K562 (cell line): ENCODE results near the gene PTPN7. TPM values are rescaled to one million over a fixed set of nuclear protein-coding genes. Genes with fewer than 3 reads are reported as not detected.

Source experiments
- ARID2 ChIP-seq: fragments of 450-650 bp; IDR thresholded peaks from 2 replicates; pipeline ENCODE4 v1.6.1; 2017; ENCODE audit warnings: antibody characterized with exemption, mild to moderate bottlenecking
- ATF6 ChIP-seq: sonication (generic); formaldehyde crosslinking; IDR thresholded peaks from 2 replicates; pipeline ENCODE4 v1.4.0; 2020; ENCODE audit warnings: mild to moderate bottlenecking, missing genetic modification reagents
- E2F6 ChIP-seq, 2 experiments: IDR thresholded peaks; 2 replicates each; pipeline ENCODE4 v1.6.1; 2011; ENCODE audit warnings: borderline replicate concordance in 1 of 2, control low read depth in 1 of 2, low read depth in 1 of 2, low read length in 1 of 2, mild to moderate bottlenecking in 1 of 2, mixed read lengths in 1 of 2, moderate library complexity in 1 of 2; ENCODE audit not compliant: insufficient read depth in 1 of 2, insufficient read length in 1 of 2, poor library complexity in 1 of 2, severe bottlenecking in 1 of 2; ENCODE audit errors: extremely low read depth in 1 of 2
- EGR1 ChIP-seq: fragments of 450-650 bp; conservative IDR thresholded peaks from 2 replicates; pipeline ENCODE4 v1.6.1; 2017; ENCODE audit warnings: mild to moderate bottlenecking
- ELF2 ChIP-seq: fragments of 250-450 bp; sonication (Bioruptor Pico); IDR thresholded peaks from 2 replicates; pipeline ENCODE4 v1.5.0; 2021; ENCODE audit warnings: mild to moderate bottlenecking
- HDAC3 ChIP-seq: fragments of 450-650 bp; IDR thresholded peaks from 2 replicates; pipeline ENCODE4 v1.6.1; 2018; ENCODE audit warnings: borderline replicate concordance, mild to moderate bottlenecking, moderate library complexity; ENCODE audit not compliant: partially characterized antibody
- HNRNPLL ChIP-seq: fragments of 200-400 bp; formaldehyde crosslinking; IDR thresholded peaks from 2 replicates; pipeline ENCODE4 v1.6.1; 2017; ENCODE audit warnings: low read length, low read depth, mild to moderate bottlenecking; ENCODE audit not compliant: poor library complexity, severe bottlenecking
- KLF16 ChIP-seq: IDR thresholded peaks from 2 replicates; pipeline ENCODE4 v1.6.1; 2016; ENCODE audit warnings: antibody characterized with exemption
- MYBL2 ChIP-seq, 2 experiments: fragments of 450-650 bp in 1 of 2; sonication (generic) in 1 of 2; formaldehyde crosslinking in 1 of 2; IDR thresholded peaks; 2 replicates each; pipeline versions ENCODE4 v1.6.1 to v1.8.1; 2017 to 2022; ENCODE audit warnings: borderline replicate concordance in 1 of 2, inconsistent platforms in 1 of 2, low read depth in 1 of 2, mild to moderate bottlenecking in 1 of 2, missing genetic modification reagents in 1 of 2, moderate library complexity in 1 of 2
- NFIC ChIP-seq: fragments of 450-650 bp; IDR thresholded peaks from 2 replicates; pipeline ENCODE4 v1.6.1; 2017; ENCODE audit warnings: mild to moderate bottlenecking, inconsistent platforms
- OTX1 ChIP-seq: fragments of 450-650 bp; formaldehyde crosslinking; IDR thresholded peaks from 2 replicates; pipeline ENCODE4 v1.4.0; 2022; ENCODE audit warnings: mild to moderate bottlenecking
- RBFOX2 ChIP-seq: fragments of 200-400 bp; formaldehyde crosslinking; IDR thresholded peaks from 2 replicates; pipeline ENCODE4 v1.6.1; 2017; ENCODE audit warnings: low read depth, mild to moderate bottlenecking, low read length, moderate library complexity
- RBM25 ChIP-seq: fragments of 200-400 bp; formaldehyde crosslinking; IDR thresholded peaks from 2 replicates; pipeline ENCODE4 v1.6.1; 2018; ENCODE audit warnings: low read length, low read depth, moderate library complexity; ENCODE audit not compliant: severe bottlenecking
- RNF219 ChIP-seq: fragments of 250-450 bp; sonication (Bioruptor Pico); IDR thresholded peaks from 2 replicates; pipeline ENCODE4 v1.5.0; 2022; ENCODE audit warnings: mild to moderate bottlenecking
- SPI1 ChIP-seq: IDR thresholded peaks from 2 replicates; pipeline ENCODE4 v1.6.1; 2011; ENCODE audit warnings: low read depth, low read length, control low read depth, borderline replicate concordance
- SUPT5H ChIP-seq: fragments of 450-650 bp; IDR thresholded peaks from 2 replicates; pipeline ENCODE4 v1.6.1; 2016
- TCF15 ChIP-seq: fragments of 250-450 bp; sonication (Bioruptor Pico); IDR thresholded peaks from 2 replicates; pipeline ENCODE4 v1.8.0; 2022; ENCODE audit warnings: moderate library complexity, mild to moderate bottlenecking, inconsistent platforms
- ZFX ChIP-seq: sonication (generic); formaldehyde crosslinking; IDR thresholded peaks from 2 replicates; pipeline ENCODE4 v1.8.0; 2022; ENCODE audit warnings: mild to moderate bottlenecking, missing genetic modification reagents, moderate library complexity
- ZNF589 ChIP-seq: fragments of 200-800 bp; sonication (Bioruptor generic); IDR thresholded peaks from 2 replicates; pipeline ENCODE4 v1.6.1; 2016; ENCODE audit warnings: low read depth, missing genetic modification characterization, missing compliant biosample characterization
- ZNF639 ChIP-seq, 2 experiments: fragments of 200-800 bp in 1 of 2; sonication (Bioruptor generic) in 1 of 2; sonication (generic) in 1 of 2; formaldehyde crosslinking in 1 of 2; IDR thresholded peaks in 1 of 2; conservative IDR thresholded peaks in 1 of 2; 2 replicates each; pipeline versions ENCODE4 v1.5.0 to v1.6.1; 2016 to 2020; ENCODE audit warnings: missing compliant biosample characterization in 1 of 2, missing genetic modification characterization in 1 of 2, missing genetic modification reagents in 1 of 2
- polyA plus RNA-seq, 8 experiments: library from polyadenylated mRNA; depleted of rRNA in 4 of 8; stranded (reverse) in 5 of 8; unstranded in 3 of 8; fragments of >200 nt; fragmentation: Nextera tagmentation in 2 of 8; fragmentation: Illumina TruSeq in 1 of 8; extraction: Ambion mirVana in 2 of 8; extraction: Trizol in 1 of 8; gene quantifications; 2 replicates each; pipeline versions ENCODE4 v1.2.1 to v1.2.3, GENCODE V29; 2011 to 2014; ENCODE audit warnings: inconsistent platforms in 1 of 8, missing spikeins in 1 of 8
- total RNA-seq, 7 experiments: library from RNA; depleted of rRNA in 6 of 7; stranded (reverse); fragments of >200 nt in 6 of 7; fragmentation: Illumina TruSeq in 2 of 7; extraction: Trizol in 2 of 7; gene quantifications; 2 replicates each; pipeline versions ENCODE4 v1.2.1 to v1.2.3, GENCODE V29; 2011 to 2021; ENCODE audit warnings: low replicate concordance in 1 of 7

The PTPN7 gene
- total and polyA plus RNA-seq, 9 of the 15 experiments (the other 6 are each of a cell fraction or from before 2014, with no cell fraction given) = 18.7 to 144 (median 120) TPM

DNA sequence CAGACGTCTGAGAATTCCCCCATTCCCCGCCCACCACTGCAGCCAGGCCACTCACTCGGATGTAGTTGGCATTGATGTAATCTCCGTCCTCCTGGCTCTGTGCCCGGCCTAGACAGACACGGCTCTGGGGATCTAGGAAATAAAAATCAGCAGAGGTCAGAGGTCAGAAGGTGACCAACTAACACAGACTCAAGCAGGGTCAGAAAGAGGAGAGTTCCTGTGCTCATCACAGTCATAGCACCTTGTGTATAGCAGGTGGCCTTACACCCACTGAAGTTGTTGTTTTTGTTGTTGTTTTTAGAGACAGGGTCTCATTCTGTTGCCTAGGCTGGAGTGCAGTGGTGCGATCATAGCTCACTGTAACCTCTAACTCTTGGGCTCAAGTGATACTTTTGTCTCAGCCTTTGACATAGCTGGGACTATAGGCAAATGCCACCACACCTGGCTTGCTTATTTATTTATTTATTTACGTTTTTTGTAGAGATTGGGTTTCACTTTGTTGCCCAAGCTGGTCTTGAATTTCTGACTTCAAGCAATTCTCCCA is 4.9 kb downstream of the PTPN7 start (continued):
- TF ChIP-seq E2F6 (IDR thresholded peaks at IDR 0.05; ENCODE audit: borderline replicate concordance in 1 of 2, extremely low read depth in 1 of 2, insufficient read depth in 1 of 2, insufficient read length in 1 of 2, low read depth in 1 of 2, low read length in 1 of 2, poor library complexity in 1 of 2, severe bottlenecking in 1 of 2) (no peak), RBM25 (no peak), ZNF639 (CRISPR knock-in tag; conservative IDR thresholded peaks at IDR 0.05 in 1 of 2, IDR thresholded peaks at IDR 0.05 in 1 of 2) (peak in 1 of 2 experiments; percentile 56; a peak in 1 of 4 replicates), HNRNPLL (no peak), SPI1 (no peak), ELF2 (no peak), HDAC3 (no peak), RBFOX2 (no peak; the same call in 1 of the 2 replicates), EGR1 (peak; percentile 15; the same call in 1 of the 2 replicates), TCF15 (CRISPR knock-in tag) (no peak), ATF6 (0 out of 2 replicates have a peak, but pooled peaks have one; percentile 39), KLF16 (no peak), ZFX (peak; percentile 25; the same call in 1 of the 2 replicates), ARID2 (no peak), NFIC (peak; percentile 80), ZNF589 (CRISPR knock-in tag) (no peak), MYBL2 (IDR thresholded peaks at IDR 0.05; ENCODE audit: low read depth) (no peak), MYBL2 (CRISPR knock-in tag; IDR thresholded peaks at IDR 0.05; ENCODE audit: borderline replicate concordance) (no peak), OTX1 (CRISPR knock-in tag) (no peak), RNF219 (no peak), SUPT5H (peak; percentile 46; the same call in 1 of the 2 replicates)
